HG03139 (cell line): Measurements from ENCODE around the gene FNIP2.
"Not testable (repeated sequence)": the region's sequence is repeated elsewhere in the genome, so short reads cannot be mapped to it uniquely, and the experiment has no call there.

Source experiments
- ATAC-seq: cut with Tn5 transposase; IDR thresholded peaks from one replicate; pipeline ENCODE4 v1.9.1; 2021; ENCODE audit not compliant: unreplicated experiment

FNIP2 gene

DNA sequence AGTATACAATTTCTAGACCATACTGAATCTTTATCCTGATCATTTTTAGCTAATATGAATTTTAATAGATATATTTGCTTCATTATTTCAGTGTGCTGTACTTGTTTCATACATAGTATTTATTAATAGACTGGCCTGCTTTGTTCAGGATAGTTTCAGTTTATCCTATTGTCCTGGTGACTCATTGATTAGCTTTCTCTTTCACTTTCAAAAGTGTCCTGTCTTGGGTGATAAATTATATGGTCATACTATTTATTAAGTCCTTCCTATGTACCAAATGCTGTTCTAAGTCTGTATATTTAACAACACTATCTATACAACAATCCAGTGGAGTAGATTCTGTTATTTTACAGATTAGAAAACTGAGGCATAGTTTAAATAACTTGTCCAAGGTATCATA, 180.3 kb downstream of the FNIP2 start:
- no peak for ATAC-seq

DNA sequence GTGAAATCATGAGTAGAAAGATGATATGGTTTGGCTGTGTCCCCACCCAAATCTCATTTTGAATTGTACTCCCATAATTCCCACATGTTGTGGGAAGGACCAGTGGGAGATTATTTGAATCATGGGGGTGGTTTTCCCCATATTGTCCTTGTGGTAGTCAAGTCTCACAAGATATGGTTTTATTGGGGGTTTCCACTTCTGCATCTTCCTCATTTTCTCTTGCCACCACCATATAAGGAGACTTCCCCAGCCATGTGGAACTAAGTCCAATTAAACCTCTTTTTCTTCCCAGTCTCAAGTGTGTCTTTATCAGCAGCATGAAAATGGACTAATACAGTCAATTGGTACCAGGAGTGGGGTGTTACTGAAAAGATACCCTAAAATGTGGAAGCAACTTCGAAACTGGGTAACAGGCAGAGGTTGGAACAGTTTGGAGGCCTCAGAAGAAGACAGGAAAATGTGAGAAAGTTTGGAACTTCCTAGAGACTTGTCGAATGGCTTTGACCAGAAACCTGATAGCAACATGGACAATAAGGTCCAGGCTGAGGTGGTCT, 183.5 kb downstream of the FNIP2 start:
- not testable (repeated sequence) for ATAC-seq

DNA sequence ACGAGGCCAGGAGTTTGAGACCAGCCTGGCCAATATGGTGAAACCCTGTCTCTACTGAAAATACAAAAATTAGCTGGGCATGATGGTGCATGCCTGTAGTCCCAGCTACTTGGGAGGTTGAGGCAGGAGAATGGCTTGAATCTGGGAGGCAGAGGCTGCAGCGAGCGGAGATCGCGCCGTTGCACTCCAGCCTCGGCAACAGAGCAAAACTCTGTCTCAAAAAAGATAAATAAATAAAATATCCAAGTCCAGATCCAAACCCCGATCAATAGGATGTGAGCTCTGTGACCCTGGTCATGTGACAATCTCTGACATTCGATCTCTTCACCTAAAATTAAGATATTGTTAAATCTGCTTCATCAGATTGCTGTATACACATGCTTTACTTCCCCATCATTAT, 187.5 kb downstream of the FNIP2 start:
- not testable (repeated sequence) for ATAC-seq

DNA sequence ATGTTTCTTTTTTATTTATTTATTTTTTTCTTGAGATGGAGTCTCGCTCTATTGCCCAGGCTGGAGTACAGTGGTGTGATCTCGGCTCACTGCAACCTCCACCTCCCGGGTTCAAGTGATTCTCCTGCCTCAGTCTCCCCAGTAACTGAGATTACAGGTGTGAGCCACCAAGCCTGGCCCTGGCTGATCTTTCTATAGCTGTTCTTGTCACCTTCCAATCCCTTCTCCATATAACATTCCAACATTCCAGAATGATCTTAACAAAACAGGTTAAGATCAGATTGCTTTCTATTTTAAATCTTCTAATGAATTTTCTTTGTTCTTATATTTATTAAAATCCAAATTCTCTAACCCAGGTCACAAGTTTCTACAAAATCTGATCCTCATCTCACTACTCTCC, 188.1 kb downstream of the FNIP2 start:
- not testable (repeated sequence) for ATAC-seq
